K562 (cell line): Measurements from ENCODE around the gene GLRX2. TPM values are rescaled to one million over a fixed set of nuclear protein-coding genes. Genes with fewer than 3 reads are reported as not detected.

Experiments
- ATAC-seq: fragments of 200-7000 bp; cut with Tn5 transposase; 3 replicates; pipeline ENCODE4 v1.9.1; 2020; ENCODE audit warnings: moderate library complexity
- BruUV-seq: library from RNA; stranded (reverse); fragments of 400-500 nt; replicated peaks from 2 replicates; lab custom pipeline; 2021; lab: Mats Ljungman, UMichigan
- CTCF ChIA-PET: fragments of 300-600 bp; formaldehyde crosslinking; extraction: SDS; loops from one replicate; lab custom pipeline; 2021; ENCODE audit warnings: low intra/inter-chr PET ratio; lab: Yijun Ruan, JAX
- POLR2A ChIA-PET: fragments of 300-600, 350-650 bp; sonication (Branson Sonifier 250); formaldehyde crosslinking; extraction: SDS; loops from one replicate; lab custom pipeline; 2021; ENCODE audit warnings: antibody characterized with exemption, inconsistent platforms; lab: Yijun Ruan, JAX
- DNase-seq, 4 experiments: peaks; one replicate each; pipeline versions ENCODE4 v3.0.0 to v3.0.0-alpha.2; 2011 to 2018; ENCODE audit warnings: low spot score in 3 of 4, mixed read lengths in 3 of 4; ENCODE audit errors: extremely low read depth in 1 of 4
- FAIRE-seq: peaks from 2 replicates; lab custom pipeline; 2011; peaks lifted over from hg19 to GRCh38; lab: Jason Lieb, UNC
- H2AFZ ChIP-seq: 2 replicates; pipeline ENCODE4 v1.6.0; 2011; ENCODE audit warnings: low read depth, low read length, control low read depth, inconsistent platforms
- H3K27ac ChIP-seq: fragments of 200-600 bp; 3 replicates; pipeline ENCODE4 v1.8.0; 2011; ENCODE audit warnings: low read depth, mild to moderate bottlenecking, control low read depth, inconsistent platforms, low read length, moderate library complexity, mixed read lengths; ENCODE audit errors: extremely low read depth
- H3K27me3 ChIP-seq, 2 experiments: fragments of 300-600 bp in 1 of 2; 2 replicates in 1 of 2; 3 replicates in 1 of 2; pipeline versions ENCODE4 v1.6.0 to v1.8.0; 2011; ENCODE audit warnings: inconsistent platforms in 2 of 2, low read length in 2 of 2, mild to moderate bottlenecking in 1 of 2, mixed read lengths in 1 of 2, moderate library complexity in 1 of 2; ENCODE audit not compliant: control insufficient read depth in 2 of 2, insufficient read depth in 2 of 2
- H3K36me3 ChIP-seq: fragments of 300-600 bp; 3 replicates; pipeline ENCODE4 v1.8.0; 2011; ENCODE audit warnings: mild to moderate bottlenecking, low read length, inconsistent platforms; ENCODE audit not compliant: control insufficient read depth, insufficient read depth
- H3K4me1 ChIP-seq, 2 experiments: fragments of 200-600 bp in 1 of 2; replicated peaks in 1 of 2; 2 replicates in 1 of 2; 3 replicates in 1 of 2; pipeline versions ENCODE4 v1.5.1 to v1.8.0; 2011; ENCODE audit warnings: inconsistent platforms in 2 of 2, low read length in 2 of 2, mild to moderate bottlenecking in 1 of 2, mixed read lengths in 1 of 2, moderate library complexity in 1 of 2; ENCODE audit not compliant: control insufficient read depth in 2 of 2, insufficient read depth in 2 of 2
- H3K4me2 ChIP-seq: 2 replicates; pipeline ENCODE4 v1.6.1; 2011; ENCODE audit warnings: low read length, control low read depth, inconsistent platforms, mixed read lengths; ENCODE audit not compliant: insufficient read depth
- H3K4me3 ChIP-seq: fragments of 200-600 bp; sonication (generic), shearing (Covaris generic); 2 replicates; pipeline ENCODE4 v1.5.1; 2016; ENCODE audit warnings: control low read depth, inconsistent platforms
- H3K79me2 ChIP-seq: fragments of 200-600 bp; 3 replicates; pipeline ENCODE4 v1.8.0; 2011; ENCODE audit warnings: low read length, inconsistent platforms; ENCODE audit not compliant: control insufficient read depth, insufficient read depth
- H3K9ac ChIP-seq, 2 experiments: 2 replicates each; pipeline versions ENCODE4 v1.6.0 to v1.6.1; 2011; ENCODE audit warnings: low read depth in 2 of 2, low read length in 2 of 2, control low read depth in 1 of 2, inconsistent platforms in 1 of 2, mild to moderate bottlenecking in 1 of 2, mixed read lengths in 1 of 2; ENCODE audit not compliant: insufficient read depth in 1 of 2
- H3K9me1 ChIP-seq: one replicate; pipeline ENCODE4 v1.6.0; 2011; ENCODE audit warnings: inconsistent platforms, mild to moderate bottlenecking, low read length, moderate library complexity; ENCODE audit not compliant: control insufficient read depth, insufficient read depth
- H3K9me3 ChIP-seq: replicated peaks from 2 replicates; pipeline ENCODE4 v1.5.1; 2011; ENCODE audit warnings: low read depth, low read length, inconsistent platforms; ENCODE audit not compliant: control insufficient read depth, insufficient read depth
- H4K20me1 ChIP-seq: replicated peaks from 2 replicates; pipeline ENCODE4 v1.6.1; 2011; ENCODE audit warnings: low read length, inconsistent platforms, mixed read lengths; ENCODE audit not compliant: control insufficient read depth, insufficient read depth
- FOXA3 ChIP-seq, 2 experiments: fragments of 450-650 bp in 1 of 2; sonication (generic) in 1 of 2; formaldehyde crosslinking; IDR thresholded peaks in 1 of 2; conservative IDR thresholded peaks in 1 of 2; 2 replicates each; pipeline versions ENCODE4 v1.4.0 to v1.8.0; 2020 to 2022; ENCODE audit warnings: mild to moderate bottlenecking in 2 of 2, missing genetic modification reagents in 1 of 2
- HIVEP1 ChIP-seq: fragments of 250-450 bp; sonication (Bioruptor Pico); IDR thresholded peaks from 2 replicates; pipeline ENCODE4 v1.4.0; 2020; ENCODE audit warnings: mild to moderate bottlenecking
- KLF10 ChIP-seq: fragments of 250-450 bp; sonication (Bioruptor Pico); IDR thresholded peaks from 2 replicates; pipeline ENCODE4 v1.6.1; 2021; ENCODE audit warnings: matching md5 sums
- NONO ChIP-seq, 2 experiments: fragments of 200-400 bp in 1 of 2; fragments of 450-650 bp in 1 of 2; formaldehyde crosslinking in 1 of 2; IDR thresholded peaks; 2 replicates each; pipeline ENCODE4 v1.6.1; 2017; ENCODE audit warnings: low read depth in 2 of 2, mild to moderate bottlenecking in 2 of 2, moderate library complexity in 2 of 2, low read length in 1 of 2
- PHB ChIP-seq: fragments of 250-450 bp; sonication (Bioruptor Pico); IDR thresholded peaks from 2 replicates; pipeline ENCODE4 v1.5.0; 2021
- POLR2H ChIP-seq: IDR thresholded peaks from 2 replicates; pipeline ENCODE4 v1.6.1; 2016; ENCODE audit warnings: missing genetic modification characterization, low read depth, mild to moderate bottlenecking, control low read depth, missing compliant biosample characterization, moderate library complexity
- SMC3 ChIP-seq: conservative IDR thresholded peaks from 2 replicates; pipeline ENCODE4 v1.6.1; 2011; ENCODE audit warnings: low read depth, low read length, improper control_type of control experiment; ENCODE audit not compliant: insufficient read depth
- SNRNP70 ChIP-seq: fragments of 200-400 bp; formaldehyde crosslinking; optimal IDR thresholded peaks from 2 replicates; pipeline ENCODE3; 2017; ENCODE audit warnings: low read depth, low read length
- TEAD4 ChIP-seq, 2 experiments: sonication (generic) in 1 of 2; formaldehyde crosslinking in 1 of 2; IDR thresholded peaks; 2 replicates each; pipeline versions ENCODE4 v1.6.1 to v1.8.0; 2012 to 2022; ENCODE audit warnings: borderline replicate concordance in 1 of 2, inconsistent platforms in 1 of 2, low read length in 1 of 2, mild to moderate bottlenecking in 1 of 2, missing genetic modification reagents in 1 of 2
- WGBS: fragments of 100-300 bp; shearing (Covaris generic); methylation state at CpG from one replicate; pipeline ENCODE4 v1.1.6; 2016; ENCODE audit warnings: low coverage, mixed read lengths; ENCODE audit not compliant: insufficient coverage; ENCODE audit errors: missing lambda C conversion rate; 5-methylcytosine and 5-hydroxymethylcytosine counted together
- in situ Hi-C: fragments of 300-500 bp; cut with MboI; formaldehyde crosslinking; loops from 4 replicates; pipeline ENCODE4 v1.15.0; 2018; ENCODE audit warnings: inconsistent platforms, mixed read lengths
- intact Hi-C: fragments of 100-400 bp; cut with micrococcal nuclease; formaldehyde crosslinking; loops from 2 replicates; pipeline ENCODE4 v1.14.2; 2022
- polyA plus RNA-seq, 8 experiments: library from polyadenylated mRNA; depleted of rRNA in 4 of 8; stranded (reverse) in 5 of 8; unstranded in 3 of 8; fragments of >200 nt; fragmentation: Nextera tagmentation in 2 of 8; fragmentation: Illumina TruSeq in 1 of 8; extraction: Ambion mirVana in 2 of 8; extraction: Trizol in 1 of 8; gene quantifications; 2 replicates each; pipeline versions ENCODE4 v1.2.1 to v1.2.3, GENCODE V29; 2011 to 2014; ENCODE audit warnings: inconsistent platforms in 1 of 8, missing spikeins in 1 of 8
- total RNA-seq, 7 experiments: library from RNA; depleted of rRNA in 6 of 7; stranded (reverse); fragments of >200 nt in 6 of 7; fragmentation: Illumina TruSeq in 2 of 7; extraction: Trizol in 2 of 7; gene quantifications; 2 replicates each; pipeline versions ENCODE4 v1.2.1 to v1.2.3, GENCODE V29; 2011 to 2021; ENCODE audit warnings: low replicate concordance in 1 of 7
- TF ChIP-seq, protein P1 (sequence below), 2 experiments: IDR thresholded peaks; 2 replicates each; pipeline ENCODE4 v1.6.1; 2012; ENCODE audit warnings: improper control_type of control experiment in 2 of 2, low read depth in 2 of 2, low read length in 2 of 2, borderline replicate concordance in 1 of 2
- TF ChIP-seq, protein P2 (sequence below): sonication (generic); formaldehyde crosslinking; IDR thresholded peaks from 2 replicates; pipeline ENCODE4 v1.8.0; 2022; ENCODE audit warnings: missing genetic modification reagents, mild to moderate bottlenecking, moderate library complexity, borderline replicate concordance
- TF ChIP-seq, protein P3 (sequence below): IDR thresholded peaks from 2 replicates; pipeline ENCODE4 v1.6.1; 2012; ENCODE audit warnings: low read depth, low read length, improper control_type of control experiment, borderline replicate concordance

Gene GLRX2
- total and polyA plus RNA-seq, 9 of the 15 experiments (the other 6 are each of a cell fraction or from before 2014, with no cell fraction given), result 13.3 to 82.6 (median 55.1) TPM

DNA sequence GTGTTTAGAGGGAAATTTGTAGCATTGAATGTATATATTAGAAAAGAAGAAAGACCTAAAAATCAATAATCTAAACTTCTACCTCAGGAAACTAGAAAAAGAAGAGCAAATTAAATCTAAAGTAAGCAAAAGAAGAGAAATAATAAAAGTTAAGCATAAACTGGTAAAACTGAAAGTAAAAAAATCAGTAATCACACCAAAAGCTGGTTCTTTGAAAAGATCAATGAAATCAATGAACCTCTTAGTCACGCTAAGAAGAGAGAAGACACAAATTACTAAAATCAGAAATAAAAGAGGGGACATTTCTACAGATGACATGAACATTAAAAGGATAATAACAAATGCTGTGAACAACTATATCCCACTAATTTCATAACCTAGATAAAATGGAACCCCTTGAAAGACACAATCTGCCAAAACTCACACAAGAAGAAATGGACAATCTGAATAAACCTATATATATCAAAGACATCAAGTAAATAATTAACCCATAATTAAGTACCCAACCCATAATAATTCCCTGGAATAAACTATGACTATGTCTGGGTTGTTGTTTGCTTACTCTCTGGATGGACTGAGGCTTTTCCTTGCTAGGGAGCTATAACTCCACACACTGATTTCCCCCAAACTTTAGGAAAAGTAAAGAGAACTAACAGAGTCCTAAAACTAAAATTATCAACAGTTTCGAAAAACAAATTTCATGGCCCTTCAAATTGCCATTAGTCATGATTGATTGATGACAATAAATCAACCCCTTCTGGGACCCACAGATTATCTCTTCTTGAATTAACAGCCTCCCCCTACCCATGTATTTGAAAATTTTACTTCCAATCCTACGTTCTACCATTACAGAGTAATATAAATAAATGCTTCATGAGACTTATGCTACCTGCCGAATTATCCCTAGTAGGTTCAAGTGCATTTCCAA, 13.9 kb upstream of the GLRX2 start (continued):
- TF ChIP-seq, protein P1, sequence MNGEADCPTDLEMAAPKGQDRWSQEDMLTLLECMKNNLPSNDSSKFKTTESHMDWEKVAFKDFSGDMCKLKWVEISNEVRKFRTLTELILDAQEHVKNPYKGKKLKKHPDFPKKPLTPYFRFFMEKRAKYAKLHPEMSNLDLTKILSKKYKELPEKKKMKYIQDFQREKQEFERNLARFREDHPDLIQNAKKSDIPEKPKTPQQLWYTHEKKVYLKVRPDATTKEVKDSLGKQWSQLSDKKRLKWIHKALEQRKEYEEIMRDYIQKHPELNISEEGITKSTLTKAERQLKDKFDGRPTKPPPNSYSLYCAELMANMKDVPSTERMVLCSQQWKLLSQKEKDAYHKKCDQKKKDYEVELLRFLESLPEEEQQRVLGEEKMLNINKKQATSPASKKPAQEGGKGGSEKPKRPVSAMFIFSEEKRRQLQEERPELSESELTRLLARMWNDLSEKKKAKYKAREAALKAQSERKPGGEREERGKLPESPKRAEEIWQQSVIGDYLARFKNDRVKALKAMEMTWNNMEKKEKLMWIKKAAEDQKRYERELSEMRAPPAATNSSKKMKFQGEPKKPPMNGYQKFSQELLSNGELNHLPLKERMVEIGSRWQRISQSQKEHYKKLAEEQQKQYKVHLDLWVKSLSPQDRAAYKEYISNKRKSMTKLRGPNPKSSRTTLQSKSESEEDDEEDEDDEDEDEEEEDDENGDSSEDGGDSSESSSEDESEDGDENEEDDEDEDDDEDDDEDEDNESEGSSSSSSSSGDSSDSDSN (IDR thresholded peaks at IDR 0.05; ENCODE audit: borderline replicate concordance in 1 of 2, low read depth in 2 of 2, low read length in 2 of 2), result 0 out of 4 replicates have a peak, but pooled peaks of 1 of the 2 experiments have one; percentile 25
- TF ChIP-seq PHB, result no peak

DNA sequence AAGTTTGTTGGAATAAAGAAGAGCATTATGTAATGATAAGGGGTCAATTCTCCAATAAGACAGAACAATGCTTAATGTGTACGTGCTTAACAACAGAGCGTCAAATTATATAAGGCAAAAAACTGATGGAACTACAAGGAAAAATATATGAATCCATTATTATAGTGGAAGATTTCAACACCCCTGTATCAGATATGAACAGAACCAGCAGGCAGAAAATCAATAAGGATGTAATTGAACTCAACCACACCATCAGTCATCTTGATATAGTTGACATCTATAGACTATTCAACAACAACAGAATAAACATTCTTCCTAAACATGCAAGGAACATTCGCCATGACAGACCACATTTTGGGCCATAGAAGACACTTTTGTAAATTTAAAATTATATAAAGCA, 13.0 kb upstream of the GLRX2 start:
- FAIRE-seq, result no peak
- no peaks in the 10 kb centered on the region for H3K36me3 ChIP-seq
- H3K79me2 ChIP-seq, result peaks cover 55% of the 10 kb centered on the region
- POLR2A ChIA-PET, result interaction anchor here (0.6 to 1.8 kb wide), 4 partner anchors 8 to 1723 kb away, joined by 3 to 4 read pairs (median 3); no protein-coding TSS in a partner anchor
- H3K9me3 ChIP-seq, result no peaks in the 10 kb centered on the region
- H2AFZ ChIP-seq, result peak overlapping the region; percentile 98; the same call in 1 of the 2 replicates
- peak overlapping the region in 1 of 2 experiments; percentile 94; a peak in 2 of 4 replicates for H3K9ac ChIP-seq
- 44% methylated on average over 3 of the region's 3 CpGs for WGBS
- H3K4me3 ChIP-seq, result no peak overlapping the region; the same call in 1 of the 2 replicates
- intact Hi-C loops (no loop called here), in situ Hi-C loops (no loop called here)
- BruUV-seq, result no TSS peak
- H3K27ac ChIP-seq, result peak overlapping the region; percentile 97; the same call in 1 of the 3 replicates
- H3K9me1 ChIP-seq, result no peaks in the 10 kb centered on the region
- no peaks in the 10 kb centered on the region for H3K27me3 ChIP-seq
- peak overlapping the region; percentile 35 for H3K4me2 ChIP-seq
- CTCF ChIA-PET, result interaction anchor here (0.8 kb wide), 1 partner anchor 12 kb away, joined by 3 read pairs; no protein-coding TSS in a partner anchor
- H3K4me1 ChIP-seq, result peaks cover 14 to 16% of the 10 kb centered on the region in 2 experiments; a peak in 4 of 5 replicates
- DNase-seq, result no peak
- H4K20me1 ChIP-seq, result no peaks in the 10 kb centered on the region; the same call in 1 of the 2 replicates
- no peak for ATAC-seq
- TF ChIP-seq KLF10 (CRISPR knock-in tag) (no peak), POLR2H (tag) (0 out of 2 replicates have a peak, but pooled peaks have one; percentile 42), SNRNP70 (no peak), TEAD4 (IDR thresholded peaks at IDR 0.05; ENCODE audit: low read length) (0 out of 2 replicates have a peak, but pooled peaks have one; percentile 23), TEAD4 (CRISPR knock-in tag; IDR thresholded peaks at IDR 0.05; ENCODE audit: borderline replicate concordance) (no peak), FOXA3 (CRISPR knock-in tag; conservative IDR thresholded peaks at IDR 0.05 in 1 of 2, IDR thresholded peaks at IDR 0.05 in 1 of 2) (peak in 1 of 2 experiments; percentile 61; a peak in 2 of 4 replicates), NONO (IDR thresholded peaks at IDR 0.05; ENCODE audit: low read depth in 2 of 2, low read length in 1 of 2) (no peak), SMC3 (no peak), HIVEP1 (CRISPR knock-in tag) (no peak)
- TF ChIP-seq, protein P2, sequence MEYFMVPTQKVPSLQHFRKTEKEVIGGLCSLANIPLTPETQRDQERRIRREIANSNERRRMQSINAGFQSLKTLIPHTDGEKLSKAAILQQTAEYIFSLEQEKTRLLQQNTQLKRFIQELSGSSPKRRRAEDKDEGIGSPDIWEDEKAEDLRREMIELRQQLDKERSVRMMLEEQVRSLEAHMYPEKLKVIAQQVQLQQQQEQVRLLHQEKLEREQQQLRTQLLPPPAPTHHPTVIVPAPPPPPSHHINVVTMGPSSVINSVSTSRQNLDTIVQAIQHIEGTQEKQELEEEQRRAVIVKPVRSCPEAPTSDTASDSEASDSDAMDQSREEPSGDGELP (CRISPR knock-in tag), result no peak
- TF ChIP-seq, protein P3, sequence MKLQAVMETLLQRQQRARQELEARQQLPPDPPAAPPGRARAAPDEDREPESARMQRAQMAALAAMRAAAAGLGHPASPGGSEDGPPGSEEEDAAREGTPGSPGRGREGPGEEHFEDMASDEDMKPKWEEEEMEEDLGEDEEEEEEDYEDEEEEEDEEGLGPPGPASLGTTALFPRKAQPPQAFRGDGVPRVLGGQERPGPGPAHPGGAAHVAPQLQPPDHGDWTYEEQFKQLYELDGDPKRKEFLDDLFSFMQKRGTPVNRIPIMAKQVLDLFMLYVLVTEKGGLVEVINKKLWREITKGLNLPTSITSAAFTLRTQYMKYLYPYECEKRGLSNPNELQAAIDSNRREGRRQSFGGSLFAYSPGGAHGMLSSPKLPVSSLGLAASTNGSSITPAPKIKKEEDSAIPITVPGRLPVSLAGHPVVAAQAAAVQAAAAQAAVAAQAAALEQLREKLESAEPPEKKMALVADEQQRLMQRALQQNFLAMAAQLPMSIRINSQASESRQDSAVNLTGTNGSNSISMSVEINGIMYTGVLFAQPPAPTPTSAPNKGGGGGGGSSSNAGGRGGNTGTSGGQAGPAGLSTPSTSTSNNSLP, result peak; percentile 47; the same call in 1 of the 2 replicates
